CD4-positive, alpha-beta T cell (primary cell): ENCODE results near the gene CASZ1. TPM values are rescaled to one million over a fixed set of nuclear protein-coding genes. Genes with fewer than 3 reads are reported as not detected.

Experiments used
- ATAC-seq: fragments of 200-7000 bp; cut with Tn5 transposase; one replicate; pipeline ENCODE4 v1.10.0; 2022; ENCODE audit warnings: mild to moderate bottlenecking; ENCODE audit not compliant: poor library complexity
- CTCF ChIA-PET: fragments of 350-600 bp; sonication (Branson Sonifier 250); formaldehyde crosslinking; loops from one replicate; lab custom pipeline; 2021; ENCODE audit warnings: antibody characterized with exemption, inconsistent platforms; lab: Charles Lee
- POLR2A ChIA-PET: fragments of 350-600 bp; sonication (Branson Sonifier 250); formaldehyde crosslinking; loops from one replicate; lab custom pipeline; 2021; ENCODE audit warnings: antibody characterized with exemption, inconsistent platforms; lab: Charles Lee
- DNase-seq, 14 experiments: peaks; one replicate each; pipeline ENCODE4 v3.0.0-alpha.2; 2013 to 2020; ENCODE audit warnings: mixed read lengths in 2 of 14
- H3K27ac ChIP-seq, 2 donors: one replicate each; pipeline versions ENCODE4 v1.5.1 to v1.7.0; 2013; ENCODE audit warnings: low read length in 2 of 2, low read depth in 1 of 2, mild to moderate bottlenecking in 1 of 2
- H3K27me3 ChIP-seq, 2 experiments: 1 replicate in 1 of 2; 2 replicates in 1 of 2; pipeline versions ENCODE4 v1.6.1 to v1.7.0; 2013; ENCODE audit warnings: low read length in 2 of 2, control low read depth in 1 of 2, mild to moderate bottlenecking in 1 of 2, moderate library complexity in 1 of 2; ENCODE audit not compliant: insufficient read depth in 2 of 2, control insufficient read depth in 1 of 2
- H3K36me3 ChIP-seq: one replicate; pipeline ENCODE4 v1.6.1; 2013; ENCODE audit warnings: low read length, control low read depth; ENCODE audit not compliant: insufficient read depth
- H3K4me1 ChIP-seq: one replicate; pipeline ENCODE4 v1.6.1; 2013; ENCODE audit warnings: low read length, control low read depth; ENCODE audit not compliant: insufficient read depth
- H3K4me3 ChIP-seq: one replicate; pipeline ENCODE4 v1.5.1; 2013; ENCODE audit warnings: mild to moderate bottlenecking, low read length, moderate library complexity
- H3K9me3 ChIP-seq, 2 experiments: 1 replicate in 1 of 2; 2 replicates in 1 of 2; pipeline versions ENCODE4 v1.6.1 to v1.7.0; 2013; ENCODE audit warnings: low read length in 2 of 2, mild to moderate bottlenecking in 2 of 2, control low read depth in 1 of 2, moderate library complexity in 1 of 2; ENCODE audit not compliant: control insufficient read depth in 1 of 2, insufficient read depth in 1 of 2
- H3K27ac Mint-ChIP-seq: one replicate; pipeline ENCODE4 v1.8.0; 2020; ENCODE audit warnings: mixed read lengths
- H3K27me3 Mint-ChIP-seq: one replicate; pipeline ENCODE4 v1.8.0; 2021; ENCODE audit warnings: mixed read lengths
- H3K36me3 Mint-ChIP-seq: one replicate; pipeline ENCODE4 v1.8.0; 2021; ENCODE audit warnings: low read depth, mixed read lengths
- H3K4me1 Mint-ChIP-seq: one replicate; pipeline ENCODE4 v1.8.0; 2021; ENCODE audit warnings: low read depth, mixed read lengths
- H3K4me3 Mint-ChIP-seq: one replicate; pipeline ENCODE4 v1.8.0; 2020; ENCODE audit warnings: mild to moderate bottlenecking, mixed read lengths
- H3K9me3 Mint-ChIP-seq: one replicate; pipeline ENCODE4 v1.8.0; 2020; ENCODE audit warnings: mixed read lengths
- intact Hi-C, 2 experiments: fragments of 100-400 bp; cut with DNase I in 1 of 2; cut with micrococcal nuclease in 1 of 2; formaldehyde crosslinking; loops; one replicate each; pipeline versions ENCODE4 v1.15.1 to v1.9.0; 2023 to 2025; cut with DNase I, micrococcal nuclease
- polyA plus RNA-seq, 2 donors: library from polyadenylated mRNA; unstranded; fragments of 120-200 nt; gene quantifications; one replicate each; pipeline ENCODE4 v1.2.1, GENCODE V29; 2013
- total RNA-seq, 174 experiments: library from RNA in 2 of 174; stranded (reverse) in 2 of 174; gene quantifications; one replicate each; pipeline ENCODE4 v1.2.3 and lab custom pipeline; 2021 to 2026
- TF ChIP-seq, protein P1 (sequence below): fragments of 200-600 bp; IDR thresholded peaks from one replicate; pipeline ENCODE4 v1.8.0; 2022; ENCODE audit warnings: antibody characterized with exemption, mild to moderate bottlenecking

Gene CASZ1, protein sequence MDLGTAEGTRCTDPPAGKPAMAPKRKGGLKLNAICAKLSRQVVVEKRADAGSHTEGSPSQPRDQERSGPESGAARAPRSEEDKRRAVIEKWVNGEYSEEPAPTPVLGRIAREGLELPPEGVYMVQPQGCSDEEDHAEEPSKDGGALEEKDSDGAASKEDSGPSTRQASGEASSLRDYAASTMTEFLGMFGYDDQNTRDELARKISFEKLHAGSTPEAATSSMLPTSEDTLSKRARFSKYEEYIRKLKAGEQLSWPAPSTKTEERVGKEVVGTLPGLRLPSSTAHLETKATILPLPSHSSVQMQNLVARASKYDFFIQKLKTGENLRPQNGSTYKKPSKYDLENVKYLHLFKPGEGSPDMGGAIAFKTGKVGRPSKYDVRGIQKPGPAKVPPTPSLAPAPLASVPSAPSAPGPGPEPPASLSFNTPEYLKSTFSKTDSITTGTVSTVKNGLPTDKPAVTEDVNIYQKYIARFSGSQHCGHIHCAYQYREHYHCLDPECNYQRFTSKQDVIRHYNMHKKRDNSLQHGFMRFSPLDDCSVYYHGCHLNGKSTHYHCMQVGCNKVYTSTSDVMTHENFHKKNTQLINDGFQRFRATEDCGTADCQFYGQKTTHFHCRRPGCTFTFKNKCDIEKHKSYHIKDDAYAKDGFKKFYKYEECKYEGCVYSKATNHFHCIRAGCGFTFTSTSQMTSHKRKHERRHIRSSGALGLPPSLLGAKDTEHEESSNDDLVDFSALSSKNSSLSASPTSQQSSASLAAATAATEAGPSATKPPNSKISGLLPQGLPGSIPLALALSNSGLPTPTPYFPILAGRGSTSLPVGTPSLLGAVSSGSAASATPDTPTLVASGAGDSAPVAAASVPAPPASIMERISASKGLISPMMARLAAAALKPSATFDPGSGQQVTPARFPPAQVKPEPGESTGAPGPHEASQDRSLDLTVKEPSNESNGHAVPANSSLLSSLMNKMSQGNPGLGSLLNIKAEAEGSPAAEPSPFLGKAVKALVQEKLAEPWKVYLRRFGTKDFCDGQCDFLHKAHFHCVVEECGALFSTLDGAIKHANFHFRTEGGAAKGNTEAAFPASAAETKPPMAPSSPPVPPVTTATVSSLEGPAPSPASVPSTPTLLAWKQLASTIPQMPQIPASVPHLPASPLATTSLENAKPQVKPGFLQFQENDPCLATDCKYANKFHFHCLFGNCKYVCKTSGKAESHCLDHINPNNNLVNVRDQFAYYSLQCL (N-terminal part only)
- total RNA-seq (10 to 100 TPM; 21.8 to 22.8 TPM), total RNA-seq (lab: John Stamatoyannopoulos, UW) (2.5 to 53.7 (median 16.1) reads per million in 172 experiments)
- 3.1 TPM for polyA plus RNA-seq (2013, experiment 1 of 2)
- 5.1 TPM for polyA plus RNA-seq (2013, experiment 2 of 2)

DNA sequence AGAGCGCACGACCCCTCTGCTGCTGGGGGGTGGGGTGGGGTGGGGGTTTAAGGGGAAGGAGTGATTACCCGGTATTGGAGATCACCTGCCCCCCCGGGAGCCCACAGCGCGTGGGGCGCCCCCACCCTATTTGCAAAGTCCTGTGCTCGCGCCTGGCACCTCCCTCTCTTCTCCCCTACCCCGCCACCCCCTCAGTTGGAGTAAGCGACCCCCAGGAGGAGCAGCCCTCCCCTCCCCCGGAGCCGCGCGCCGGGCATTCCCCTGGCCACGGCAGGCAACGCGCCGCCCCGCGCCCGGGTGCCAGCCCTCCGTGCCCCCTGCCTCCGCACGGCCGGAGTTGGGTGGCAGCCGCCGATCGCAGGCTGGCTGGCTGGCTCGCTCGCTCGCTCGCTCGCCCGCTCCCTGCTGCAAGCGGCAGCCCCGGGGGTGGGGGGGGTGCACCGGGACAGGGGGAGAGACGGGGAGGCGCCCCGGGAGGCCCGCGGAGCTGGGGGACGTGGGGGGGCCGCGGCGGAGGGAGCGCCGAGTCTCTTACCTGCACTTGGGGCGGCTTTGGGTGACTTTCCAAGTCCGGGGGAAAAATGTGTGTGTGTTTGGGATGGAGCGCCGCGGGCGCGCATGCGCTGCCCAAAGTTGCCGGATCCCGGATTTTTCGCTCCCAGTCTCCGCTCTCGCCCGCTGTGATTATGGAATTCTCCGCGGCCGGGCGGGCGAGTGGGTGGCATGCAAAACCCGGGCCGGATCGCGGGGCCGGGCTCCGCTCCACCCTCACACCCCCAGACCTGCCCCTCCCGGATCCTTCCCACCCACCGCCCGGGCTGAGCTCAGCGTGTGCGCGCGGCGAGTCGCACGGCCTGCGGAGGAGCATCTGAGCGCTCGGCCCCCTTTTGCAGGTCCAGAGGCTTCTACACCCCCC lies at the start of gene CASZ1:
Gene CASZ1, minus strand, starts transcription at position 618 of the 916 bp plus-strand sequence. CDS start 102,757 bp downstream, outside the sequence.
- POLR2A ChIA-PET, result no interaction called here
- peaks cover 0 to 5% of the 10 kb centered on the region in 2 experiments for H3K9me3 ChIP-seq
- TF ChIP-seq, protein P1, sequence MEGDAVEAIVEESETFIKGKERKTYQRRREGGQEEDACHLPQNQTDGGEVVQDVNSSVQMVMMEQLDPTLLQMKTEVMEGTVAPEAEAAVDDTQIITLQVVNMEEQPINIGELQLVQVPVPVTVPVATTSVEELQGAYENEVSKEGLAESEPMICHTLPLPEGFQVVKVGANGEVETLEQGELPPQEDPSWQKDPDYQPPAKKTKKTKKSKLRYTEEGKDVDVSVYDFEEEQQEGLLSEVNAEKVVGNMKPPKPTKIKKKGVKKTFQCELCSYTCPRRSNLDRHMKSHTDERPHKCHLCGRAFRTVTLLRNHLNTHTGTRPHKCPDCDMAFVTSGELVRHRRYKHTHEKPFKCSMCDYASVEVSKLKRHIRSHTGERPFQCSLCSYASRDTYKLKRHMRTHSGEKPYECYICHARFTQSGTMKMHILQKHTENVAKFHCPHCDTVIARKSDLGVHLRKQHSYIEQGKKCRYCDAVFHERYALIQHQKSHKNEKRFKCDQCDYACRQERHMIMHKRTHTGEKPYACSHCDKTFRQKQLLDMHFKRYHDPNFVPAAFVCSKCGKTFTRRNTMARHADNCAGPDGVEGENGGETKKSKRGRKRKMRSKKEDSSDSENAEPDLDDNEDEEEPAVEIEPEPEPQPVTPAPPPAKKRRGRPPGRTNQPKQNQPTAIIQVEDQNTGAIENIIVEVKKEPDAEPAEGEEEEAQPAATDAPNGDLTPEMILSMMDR, result no peak
- no peaks in the 10 kb centered on the region for H3K36me3 Mint-ChIP-seq
- no peak for ATAC-seq
- peaks cover 25% of the 10 kb centered on the region for H3K4me1 ChIP-seq
- H3K36me3 ChIP-seq, result no peaks in the 10 kb centered on the region
- DNase-seq, result no peak
- no peak within 1 kb of the TSS for H3K4me3 ChIP-seq
- intact Hi-C loops, result no loop called here
- H3K4me1 Mint-ChIP-seq, result peaks cover 14% of the 10 kb centered on the region
- H3K9me3 Mint-ChIP-seq, result no peaks in the 10 kb centered on the region
- H3K27ac ChIP-seq, result no peak within 1 kb of the TSS
- H3K27ac Mint-ChIP-seq, result no peak within 1 kb of the TSS
- CTCF ChIA-PET, result no interaction called here
- H3K4me3 Mint-ChIP-seq, result no peak within 1 kb of the TSS
- peaks cover 67% of the 10 kb centered on the region for H3K27me3 Mint-ChIP-seq
- peaks cover 29 to 54% of the 10 kb centered on the region in 2 experiments for H3K27me3 ChIP-seq

DNA sequence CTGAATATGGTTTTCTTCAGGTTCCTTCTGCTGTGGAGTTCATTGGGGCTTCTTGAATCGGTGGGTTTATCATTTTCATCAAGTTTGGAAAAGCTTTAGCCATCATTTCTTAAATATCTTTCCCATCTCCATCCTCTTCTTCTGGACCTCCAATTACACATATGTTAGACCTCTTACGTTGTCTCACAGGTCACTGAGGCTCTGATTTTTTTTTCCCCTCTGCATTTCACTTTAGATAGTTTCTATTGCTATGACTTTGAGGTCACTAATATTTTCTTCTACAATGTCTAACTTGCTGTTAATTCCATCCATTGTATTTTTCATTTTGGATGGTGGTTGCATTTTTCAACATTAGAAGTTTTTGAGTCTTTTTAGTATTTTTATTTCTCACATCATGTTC lies 47.3 kb upstream of the CASZ1 start:
- Mint-ChIP-seq H3K27me3 (peaks cover 37% of the 10 kb centered on the region), H3K4me3 (no peak overlapping the region), H3K27ac (no peak overlapping the region), H3K9me3 (peaks cover 9% of the 10 kb centered on the region), H3K4me1 (no peaks in the 10 kb centered on the region), H3K36me3 (no peaks in the 10 kb centered on the region)
- ChIA-PET POLR2A (no interaction called here), CTCF (no interaction called here)
- DNase-seq (no peak), ATAC-seq (no peak)
- TF ChIP-seq, protein P1, result no peak
- Histone ChIP-seq H3K9me3 (no peaks in the 10 kb centered on the region), H3K4me3 (no peak overlapping the region), H3K27ac (no peak overlapping the region), H3K36me3 (no peaks in the 10 kb centered on the region), H3K27me3 (peaks cover 0 to 3% of the 10 kb centered on the region in 2 experiments), H3K4me1 (no peaks in the 10 kb centered on the region)
- intact Hi-C loops, result no loop called here
